IPS-18c (cell line): ENCODE data around the gene TIMP4.

ENCODE experiments used
- H3K4me3 ChIP-seq: 2 replicates; pipeline ENCODE4 v1.7.0; 2013; ENCODE audit warnings: low read depth, mild to moderate bottlenecking, low read length, moderate library complexity; ENCODE audit not compliant: insufficient read depth
- H3K9me3 ChIP-seq: one replicate; pipeline ENCODE4 v1.6.1; 2013; ENCODE audit warnings: mild to moderate bottlenecking, low read length, moderate library complexity; ENCODE audit not compliant: control insufficient read depth, insufficient read depth

TIMP4 gene

DNA sequence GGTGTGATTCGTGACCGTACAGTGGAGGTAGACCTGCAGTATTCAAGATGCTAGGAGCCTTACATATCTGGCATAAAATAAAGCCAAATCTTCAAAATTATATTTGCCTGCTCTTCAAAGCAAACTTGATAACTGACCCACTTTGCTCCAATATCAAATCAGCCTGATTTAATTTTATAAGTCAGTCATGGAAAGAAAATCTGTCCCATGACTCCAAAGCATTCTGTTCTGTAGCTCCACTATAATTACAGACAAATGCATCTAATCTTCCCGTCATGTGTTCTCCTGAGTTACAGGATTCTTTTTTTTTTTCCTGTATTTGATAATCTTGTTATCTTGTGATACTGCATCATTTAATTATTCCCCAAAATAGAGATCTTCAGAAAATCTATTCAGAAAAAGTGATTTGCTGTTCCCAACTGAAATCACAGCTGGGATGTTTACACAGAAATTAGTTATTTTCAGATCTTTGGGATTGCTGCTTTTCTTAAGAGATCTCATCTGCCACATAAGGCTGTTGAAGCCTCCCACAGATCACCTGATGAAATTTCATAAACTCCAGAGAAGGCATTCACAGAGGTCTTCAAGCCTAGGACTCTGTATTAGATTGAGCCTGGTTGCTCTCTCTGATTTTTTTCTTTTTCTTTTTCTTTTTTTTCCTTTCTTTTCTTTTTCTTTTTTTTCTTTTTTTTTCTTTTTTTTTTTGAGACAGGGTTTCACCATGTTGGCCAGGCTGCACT is 27.2 kb downstream of the TIMP4 start:
- Histone ChIP-seq H3K9me3 (no peaks in the 10 kb centered on the region), H3K4me3 (no peak overlapping the region)

DNA sequence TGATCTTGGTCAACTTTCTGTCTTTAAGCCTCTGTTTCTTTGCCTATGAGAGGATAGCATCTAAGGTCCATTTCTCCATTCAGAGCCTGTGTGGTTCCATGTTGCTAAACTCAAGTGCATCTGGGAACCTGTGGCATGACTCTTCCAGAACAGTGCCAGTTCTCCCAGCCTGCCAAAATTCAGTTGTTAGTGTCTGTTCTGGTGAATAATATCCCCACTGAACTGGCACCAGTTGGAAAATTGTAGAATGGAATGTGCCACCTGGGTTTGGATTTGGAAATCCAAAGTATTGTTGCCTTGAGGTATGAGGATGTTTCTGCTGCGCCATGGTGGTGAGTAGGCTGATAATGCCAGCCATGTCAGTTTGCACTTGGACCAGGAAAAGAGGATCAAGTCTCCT is 31.3 kb downstream of the TIMP4 start:
- Histone ChIP-seq H3K4me3 (no peak overlapping the region), H3K9me3 (no peaks in the 10 kb centered on the region)

DNA sequence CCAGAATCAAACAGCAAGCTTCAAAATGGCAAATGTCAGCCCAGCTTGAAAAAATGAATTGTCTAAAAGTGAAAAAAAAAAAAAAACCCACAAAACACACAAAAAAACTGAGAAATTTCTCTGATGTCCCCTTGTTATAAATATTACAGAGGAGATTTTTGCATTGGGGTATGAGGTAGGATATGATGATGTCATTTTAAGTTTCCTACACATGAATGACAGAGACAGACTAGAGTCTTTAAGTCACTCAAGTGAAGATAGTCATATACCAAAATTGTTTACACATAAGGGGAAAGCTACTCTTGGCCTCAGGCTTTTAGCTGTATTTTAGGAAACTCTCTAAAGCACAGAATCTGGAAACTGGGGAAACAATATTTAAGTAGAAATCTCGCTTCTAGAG is 32.9 kb downstream of the TIMP4 start:
- Histone ChIP-seq H3K9me3 (no peaks in the 10 kb centered on the region), H3K4me3 (no peak overlapping the region)

DNA sequence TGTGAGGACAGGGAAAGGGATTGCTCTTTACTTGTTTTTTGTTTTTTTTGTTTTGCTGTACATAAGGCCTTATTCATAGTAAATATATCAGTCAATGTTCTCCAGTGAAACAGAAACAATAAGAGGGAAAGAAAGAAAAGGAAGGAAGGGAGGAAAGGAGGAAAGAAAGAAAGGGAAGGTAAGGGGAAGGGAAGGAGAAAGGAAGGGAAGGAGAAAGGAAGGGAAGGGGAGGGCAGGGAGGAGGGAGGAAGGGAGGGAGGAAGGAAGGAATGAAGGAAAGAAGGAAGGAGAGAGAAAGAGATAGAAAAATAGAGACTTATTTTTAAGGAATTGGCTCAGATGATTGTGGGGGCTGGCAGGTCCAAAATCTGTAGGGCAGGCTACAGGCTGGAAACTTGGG is 37.2 kb downstream of the TIMP4 start:
- H3K9me3 ChIP-seq, result no peaks in the 10 kb centered on the region
- no peak overlapping the region for H3K4me3 ChIP-seq

DNA sequence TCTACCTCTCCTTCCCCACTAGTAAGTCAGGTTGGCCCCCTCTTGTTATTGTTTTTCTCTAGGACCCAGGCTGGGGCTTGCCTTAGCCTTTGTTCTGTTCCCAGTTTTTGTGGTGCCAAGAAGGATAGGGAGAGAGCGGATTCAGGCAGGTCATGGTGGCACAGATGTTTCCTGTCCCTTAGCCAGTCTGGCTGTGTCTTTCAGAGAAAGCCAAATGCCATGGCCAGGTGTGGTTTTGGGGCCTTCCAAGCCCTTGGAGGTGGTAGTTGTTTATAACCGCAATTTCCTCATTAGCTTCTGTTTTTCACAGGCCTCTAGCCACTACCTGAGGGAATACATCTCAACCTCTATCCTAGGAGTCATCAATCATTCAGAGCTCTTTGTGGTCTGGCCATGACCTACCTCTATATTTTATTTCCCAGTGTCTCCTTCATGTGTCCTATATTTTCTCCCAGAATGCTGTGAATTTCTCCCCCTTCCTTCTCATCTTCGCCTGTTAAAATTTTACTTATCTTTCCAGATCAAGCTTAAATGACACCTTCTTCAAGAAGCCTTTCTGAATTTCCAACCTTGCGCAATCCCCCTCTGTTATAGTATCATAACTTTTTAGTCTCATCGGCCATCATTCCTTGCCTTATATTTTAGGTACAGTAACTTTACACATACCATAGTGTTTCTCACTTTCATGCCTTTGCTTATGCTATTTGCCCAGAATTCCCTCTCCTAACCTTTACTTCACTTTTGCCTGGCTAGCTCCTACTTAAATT is 38.2 kb downstream of the TIMP4 start:
- Histone ChIP-seq H3K4me3 (no peak overlapping the region), H3K9me3 (no peaks in the 10 kb centered on the region)

DNA sequence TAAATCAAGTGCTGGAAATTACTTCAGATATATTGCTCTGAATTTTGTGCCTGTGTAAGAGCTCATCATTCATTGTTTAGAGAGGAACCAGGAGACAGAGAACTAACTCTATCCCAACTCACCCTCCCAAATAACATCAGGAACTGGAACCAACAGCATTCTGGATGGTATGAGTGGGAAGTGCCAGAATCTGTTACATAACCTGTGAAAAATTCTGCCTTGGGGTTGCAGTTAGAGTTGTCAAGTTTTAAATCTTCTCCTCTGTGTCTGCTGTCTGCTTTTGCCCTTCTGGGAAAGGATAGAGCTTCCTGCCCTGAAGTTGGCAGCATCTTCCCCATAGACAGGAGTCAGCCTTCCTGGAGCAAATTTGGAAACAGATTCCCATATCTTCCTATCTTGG is 41.2 kb downstream of the TIMP4 start:
- Histone ChIP-seq H3K9me3 (no peaks in the 10 kb centered on the region), H3K4me3 (no peak overlapping the region)

DNA sequence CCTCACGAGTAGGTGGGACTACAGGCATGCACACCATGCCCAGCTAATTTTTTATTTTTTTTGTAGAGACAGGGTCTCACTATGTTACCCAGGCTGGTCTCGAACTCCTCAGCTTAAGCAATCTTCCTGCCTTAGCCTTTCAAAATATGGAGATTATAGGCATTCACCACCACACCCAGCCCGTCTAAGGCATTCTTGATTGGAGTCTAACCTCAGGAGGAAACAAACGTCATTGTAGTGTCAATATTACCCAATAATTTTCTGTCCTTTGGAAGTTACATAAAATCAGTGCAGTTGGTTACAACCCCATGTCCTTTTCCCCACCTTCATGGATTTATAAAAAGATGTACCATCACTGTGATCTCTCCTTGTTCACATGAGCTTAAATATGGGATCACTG is 41.8 kb downstream of the TIMP4 start:
- no peak overlapping the region for H3K4me3 ChIP-seq
- no peaks in the 10 kb centered on the region for H3K9me3 ChIP-seq

DNA sequence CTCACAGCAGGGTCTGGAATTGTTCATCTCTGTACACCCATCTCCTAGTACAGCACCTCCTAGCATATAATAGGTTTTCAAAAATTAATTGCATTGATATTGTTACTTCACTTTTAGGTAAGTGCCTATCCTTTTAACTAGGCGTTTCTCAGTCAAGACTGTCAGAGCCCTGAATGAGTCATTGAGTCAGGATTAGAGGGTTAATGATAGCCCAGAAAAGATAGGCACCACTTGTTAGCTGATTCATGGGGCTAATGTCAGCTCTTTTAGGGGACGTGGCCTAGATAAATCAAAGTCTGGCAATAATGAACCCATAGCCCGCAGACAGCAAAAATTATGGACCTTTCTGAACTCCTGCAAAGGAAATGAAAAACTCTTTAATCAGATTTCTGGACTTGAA is 42.9 kb downstream of the TIMP4 start:
- Histone ChIP-seq H3K9me3 (no peaks in the 10 kb centered on the region), H3K4me3 (no peak overlapping the region)

DNA sequence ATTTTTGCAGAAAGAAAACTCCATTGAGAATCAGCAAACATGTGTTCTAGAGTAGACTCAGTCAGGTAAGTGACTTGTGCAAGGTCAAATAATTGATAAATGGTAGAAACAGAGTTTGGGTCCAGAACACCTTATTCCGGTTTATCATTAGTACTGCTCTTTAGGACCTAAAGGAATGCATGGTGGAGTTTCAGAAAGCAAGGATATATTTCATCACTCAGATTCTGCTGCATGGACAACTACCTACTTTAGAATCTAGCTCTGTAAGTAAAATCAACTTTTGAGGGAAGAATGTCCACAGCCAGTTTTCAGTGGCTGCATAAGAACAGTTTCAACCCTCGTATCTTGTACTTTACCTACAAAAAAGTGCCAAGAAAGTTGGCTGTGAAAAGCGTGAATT is 43.6 kb downstream of the TIMP4 start:
- H3K4me3 ChIP-seq, result no peak overlapping the region
- no peaks in the 10 kb centered on the region for H3K9me3 ChIP-seq

DNA sequence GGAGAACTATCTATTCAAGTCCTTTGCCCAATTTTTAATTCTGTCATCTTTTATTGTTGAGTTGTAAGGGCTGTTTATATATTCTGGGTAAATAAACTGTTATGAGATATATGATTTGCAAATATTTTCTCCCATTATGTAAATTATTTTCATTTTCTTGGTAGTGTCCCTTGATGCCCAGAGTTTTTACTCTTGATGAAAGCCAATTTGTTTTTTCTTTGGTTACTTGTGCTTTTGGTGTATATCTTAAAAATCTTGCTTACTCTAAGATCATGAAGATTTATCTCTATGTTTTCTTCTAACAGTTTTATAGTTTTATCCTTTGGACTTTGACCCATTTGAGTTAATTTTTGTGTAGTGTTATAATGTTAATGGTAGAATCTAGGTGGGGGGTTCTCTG is 44.5 kb downstream of the TIMP4 start:
- Histone ChIP-seq H3K9me3 (no peaks in the 10 kb centered on the region), H3K4me3 (no peak overlapping the region)

DNA sequence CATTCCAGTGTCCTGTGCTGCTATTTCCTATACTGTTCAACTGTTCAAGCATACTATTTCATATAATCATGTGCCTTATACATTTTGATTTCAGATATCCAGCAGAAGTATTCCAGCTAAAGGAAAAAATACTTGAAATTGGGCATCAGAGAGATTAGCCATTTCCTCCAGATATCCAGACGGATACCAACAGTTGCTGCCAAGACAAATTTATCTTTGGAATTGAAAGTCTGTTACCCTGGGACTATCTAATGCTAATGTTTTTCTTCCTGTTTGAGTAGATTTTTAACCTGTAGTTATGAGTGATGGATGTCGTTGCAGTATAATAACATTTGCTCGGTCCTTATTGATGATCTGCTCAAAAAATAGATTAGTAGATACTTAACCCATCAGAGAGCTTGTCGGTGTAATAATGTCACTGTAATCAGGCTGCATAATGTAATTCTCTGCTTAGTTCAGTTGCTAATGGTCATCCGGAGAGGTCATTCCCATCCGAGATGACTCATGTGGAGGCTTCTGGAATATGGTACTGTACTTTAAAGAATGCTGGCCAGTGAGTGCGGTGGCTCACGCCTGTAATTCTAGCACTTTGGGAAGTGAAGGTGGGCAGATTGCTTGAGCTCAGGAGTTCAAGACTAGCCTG is 51.5 kb downstream of the TIMP4 start:
- no peak overlapping the region for H3K4me3 ChIP-seq
- no peaks in the 10 kb centered on the region for H3K9me3 ChIP-seq
